Fibroblast of the aortic adventitia (primary cell): ENCODE measurements around the gene TIMM21. TPM values are rescaled to one million over a fixed set of nuclear protein-coding genes. Genes with fewer than 3 reads are reported as not detected.

Experiments used
- DNase-seq: peaks from one replicate; pipeline ENCODE4 v3.0.0-alpha.2; 2010; ENCODE audit warnings: low read depth
- H3K4me3 ChIP-seq: 2 replicates; pipeline ENCODE4 v1.5.1; 2011; ENCODE audit warnings: low read depth, mild to moderate bottlenecking, control low read depth, low read length, moderate library complexity
- total RNA-seq: library from RNA; depleted of rRNA; stranded (reverse); fragments of >200 nt; gene quantifications from 2 replicates; pipeline ENCODE4 v1.2.3, GENCODE V29; 2012; ENCODE audit warnings: low replicate concordance
- TF ChIP-seq, protein P1 (sequence below): IDR thresholded peaks from 2 replicates; pipeline ENCODE4 v1.5.1; 2011; ENCODE audit warnings: mild to moderate bottlenecking, low read length, control low read depth, inconsistent platforms; ENCODE audit not compliant: insufficient read depth

TIMM21 gene
- total RNA-seq, 1 donor: 34.5 TPM

DNA sequence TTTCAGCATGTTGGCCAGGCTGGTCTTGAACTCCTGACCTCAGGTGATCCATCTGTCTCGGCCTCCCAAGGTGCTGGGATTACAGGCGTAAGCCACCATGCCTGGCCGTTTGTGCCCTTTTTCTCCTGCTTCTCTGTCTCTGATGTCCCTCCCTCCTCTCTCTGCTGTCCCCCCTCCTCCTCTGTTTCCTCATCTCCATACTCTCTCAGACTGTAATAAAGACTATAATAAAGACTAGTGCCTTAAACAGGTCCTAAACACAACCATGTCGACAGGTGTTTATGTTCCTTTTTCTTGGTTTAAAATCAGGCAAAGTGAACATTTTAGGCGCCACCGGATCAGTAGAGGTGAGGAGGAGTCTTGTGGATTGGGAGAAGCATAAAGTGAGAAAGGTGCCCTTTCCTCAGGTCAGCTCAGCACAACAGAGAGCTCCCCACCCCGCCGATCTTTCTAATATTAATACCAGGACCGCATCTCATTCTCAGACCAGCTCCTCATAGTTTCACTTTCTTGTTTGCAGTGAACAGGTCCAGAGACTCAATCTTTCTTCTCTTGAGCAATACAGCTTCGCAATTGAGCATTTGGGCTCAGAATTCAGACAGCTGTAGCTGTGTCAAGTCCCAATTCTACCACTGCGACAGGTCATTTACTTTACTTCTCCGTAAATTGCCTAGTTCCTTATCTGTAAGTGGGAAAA is 23.7 kb downstream of the TIMM21 start:
- peak overlapping the region; percentile 57 for H3K4me3 ChIP-seq
- DNase-seq: peak; percentile 34
- TF ChIP-seq, protein P1, sequence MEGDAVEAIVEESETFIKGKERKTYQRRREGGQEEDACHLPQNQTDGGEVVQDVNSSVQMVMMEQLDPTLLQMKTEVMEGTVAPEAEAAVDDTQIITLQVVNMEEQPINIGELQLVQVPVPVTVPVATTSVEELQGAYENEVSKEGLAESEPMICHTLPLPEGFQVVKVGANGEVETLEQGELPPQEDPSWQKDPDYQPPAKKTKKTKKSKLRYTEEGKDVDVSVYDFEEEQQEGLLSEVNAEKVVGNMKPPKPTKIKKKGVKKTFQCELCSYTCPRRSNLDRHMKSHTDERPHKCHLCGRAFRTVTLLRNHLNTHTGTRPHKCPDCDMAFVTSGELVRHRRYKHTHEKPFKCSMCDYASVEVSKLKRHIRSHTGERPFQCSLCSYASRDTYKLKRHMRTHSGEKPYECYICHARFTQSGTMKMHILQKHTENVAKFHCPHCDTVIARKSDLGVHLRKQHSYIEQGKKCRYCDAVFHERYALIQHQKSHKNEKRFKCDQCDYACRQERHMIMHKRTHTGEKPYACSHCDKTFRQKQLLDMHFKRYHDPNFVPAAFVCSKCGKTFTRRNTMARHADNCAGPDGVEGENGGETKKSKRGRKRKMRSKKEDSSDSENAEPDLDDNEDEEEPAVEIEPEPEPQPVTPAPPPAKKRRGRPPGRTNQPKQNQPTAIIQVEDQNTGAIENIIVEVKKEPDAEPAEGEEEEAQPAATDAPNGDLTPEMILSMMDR: no peak

DNA sequence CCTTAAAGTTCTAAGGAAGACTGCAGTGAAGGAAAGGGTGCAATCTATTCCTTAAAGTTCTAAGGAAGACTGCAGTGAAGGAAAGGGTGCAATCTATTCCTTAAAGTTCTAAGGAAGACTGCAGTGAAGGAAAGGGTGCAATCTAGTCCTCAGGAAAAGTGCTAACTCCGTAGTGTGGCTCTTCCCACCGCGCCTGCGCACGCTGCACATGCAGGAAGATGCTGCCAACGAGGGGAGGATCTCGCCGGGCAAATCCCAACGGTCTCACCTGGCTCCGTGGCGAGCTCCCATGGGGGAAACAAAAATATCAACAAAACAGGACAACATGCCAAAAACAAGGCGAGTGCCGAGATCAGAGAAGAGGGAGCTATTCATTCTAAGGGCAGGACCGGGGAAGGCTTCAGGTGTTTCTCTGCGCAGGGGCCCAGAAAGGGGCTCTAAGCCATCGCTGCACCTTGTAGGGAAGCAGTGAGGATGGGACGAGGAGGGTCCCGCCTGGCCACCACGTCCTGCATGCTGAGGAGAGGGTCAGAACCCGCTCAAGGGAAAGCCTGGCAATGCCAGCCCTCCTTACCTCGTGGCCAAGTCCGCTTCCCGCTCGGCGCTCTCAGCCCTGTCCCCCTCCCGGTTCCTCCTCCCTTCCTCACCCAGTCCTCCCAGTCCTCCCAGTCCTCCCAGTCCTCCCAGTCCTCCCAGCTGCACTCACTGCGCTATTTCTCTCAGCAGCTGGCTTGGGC is 24.5 kb downstream of the TIMM21 start:
- no peak for DNase-seq
- H3K4me3 ChIP-seq: no peak overlapping the region

DNA sequence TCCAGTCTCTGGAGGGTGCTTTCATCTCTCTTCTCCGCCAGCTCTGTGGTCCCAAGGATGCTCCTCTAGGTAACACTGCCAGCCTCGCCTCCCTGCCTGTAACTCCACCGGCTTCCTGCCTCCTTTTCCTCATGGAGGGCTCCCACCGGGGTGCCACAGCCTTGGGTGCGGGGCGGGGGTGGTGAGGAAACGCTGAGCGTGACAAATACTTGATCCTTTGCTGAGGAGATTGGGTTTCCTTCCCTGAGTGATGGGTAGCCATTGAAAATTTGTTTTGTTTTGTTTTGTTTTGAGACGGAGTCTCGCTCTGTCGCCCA is 25.1 kb downstream of the TIMM21 start:
- H3K4me3 ChIP-seq: no peak overlapping the region
- DNase-seq: no peak
- TF ChIP-seq, protein P1: no peak

More for the DNA sequence above, 24.5 kb downstream of the TIMM21 start:
- TF ChIP-seq, protein P1: no peak

DNA sequence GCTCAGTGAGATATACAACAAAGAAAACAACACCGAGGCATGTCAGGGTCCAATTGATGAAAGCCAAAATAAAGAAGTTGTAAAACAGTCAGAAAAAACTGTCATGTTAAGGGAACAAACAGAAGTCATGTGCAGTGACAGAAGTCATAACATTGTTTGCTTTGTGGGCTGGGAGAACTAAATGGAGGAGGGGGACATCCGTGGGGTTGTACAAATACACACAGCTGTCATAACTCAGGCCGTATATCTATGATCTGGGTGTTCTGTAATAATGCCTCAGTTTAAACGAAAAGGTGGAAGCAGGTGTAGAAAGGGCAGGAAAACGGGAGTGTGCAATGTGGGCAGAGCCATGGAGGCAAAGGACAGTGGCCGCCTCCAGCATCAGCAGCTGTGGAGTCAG is 27.3 kb downstream of the TIMM21 start:
- no peak overlapping the region for H3K4me3 ChIP-seq
- no peak for DNase-seq
- TF ChIP-seq, protein P1: no peak

DNA sequence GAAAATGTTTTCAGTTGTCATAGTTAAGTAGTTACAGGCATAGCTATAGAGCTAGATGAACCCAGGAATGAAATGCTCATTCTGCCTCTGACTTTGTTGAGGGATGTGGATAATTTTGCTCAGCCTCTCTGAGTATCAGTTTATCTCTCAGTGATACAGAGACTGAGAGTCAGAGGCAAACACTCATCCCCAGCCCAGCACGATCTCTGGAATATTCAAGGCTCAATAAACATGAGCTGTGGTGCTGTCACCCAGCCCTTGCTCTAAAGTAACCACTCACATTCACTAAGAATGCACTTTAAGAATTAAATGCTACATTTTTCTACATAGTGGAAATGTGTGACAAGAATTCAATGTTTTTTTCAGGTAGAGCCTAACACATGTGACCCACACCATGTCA is 30.6 kb downstream of the TIMM21 start:
- TF ChIP-seq, protein P1: no peak
- no peak overlapping the region for H3K4me3 ChIP-seq
- no peak for DNase-seq

DNA sequence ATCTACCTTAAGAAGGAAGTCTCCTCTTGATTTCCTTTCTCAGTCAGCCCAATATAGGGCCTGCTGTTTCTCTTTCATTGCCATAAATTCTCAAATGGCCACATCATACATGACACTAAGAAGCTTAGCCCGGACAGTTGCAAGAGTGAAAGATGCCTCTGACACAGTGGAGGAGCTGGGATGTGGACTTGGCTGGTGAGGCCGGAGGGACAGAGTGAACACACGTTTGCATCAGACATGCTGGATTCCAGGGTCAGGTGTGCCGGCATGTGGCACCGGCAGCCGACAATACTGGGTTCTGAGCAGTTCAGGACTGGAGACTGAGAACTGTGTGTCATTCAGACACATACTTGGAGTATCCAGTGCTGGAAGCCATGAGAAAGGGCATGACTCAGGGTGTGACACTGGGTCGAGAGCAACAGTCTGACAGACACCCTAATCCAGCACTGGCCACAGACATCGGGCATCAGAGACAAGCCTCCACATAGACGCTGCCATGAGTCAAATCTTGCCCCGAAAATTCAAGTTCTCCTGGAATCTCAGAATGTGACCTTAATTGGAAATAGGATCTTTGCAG is 31.4 kb downstream of the TIMM21 start:
- no peak for DNase-seq
- no peak overlapping the region for H3K4me3 ChIP-seq
- TF ChIP-seq, protein P1: no peak
